Ovary (tissue), 3 donors: ENCODE measurements around the gene ATP13A3.

Source experiments
- CTCF ChIP-seq, 3 donors: fragments of 450-650 bp in 2 of 3; fragments of 200-600 bp in 1 of 3; IDR thresholded peaks; one replicate each; pipeline versions ENCODE4 v1.5.1 to v1.8.0; 2016 to 2022; ENCODE audit warnings: antibody characterized with exemption in 3 of 3, mild to moderate bottlenecking in 1 of 3
- EP300 ChIP-seq: sonication (generic); formaldehyde crosslinking; IDR thresholded peaks from one replicate; pipeline ENCODE4 v1.6.1; 2017; ENCODE audit warnings: antibody characterized with exemption
- POLR2A ChIP-seq: fragments of 450-650 bp; IDR thresholded peaks from one replicate; pipeline ENCODE4 v1.6.1; 2017; ENCODE audit warnings: antibody characterized with exemption, mild to moderate bottlenecking, moderate library complexity
- donor health status: DM: no; HTN: no; CAD: no.

- no peak for TF ChIP-seq CTCF (IDR thresholded peaks at IDR 0.05)
- no peak for TF ChIP-seq EP300
- no peak for TF ChIP-seq POLR2A
These were observed 104.5 kb downstream of the ATP13A3 start for GRCh38 chr3:194382196-194382891.
